NCI-H345 treated with DMSO at 0.1 percent for 48 hours (cell line): Measurements from ENCODE around the gene MORF4L1.
"Not testable (repeated sequence)": the region's sequence is repeated elsewhere in the genome, so short reads cannot be mapped to it uniquely, and the experiment has no call there.

Experiments
- DNase-seq: peaks from one replicate; lab custom pipeline; 2025; ENCODE audit not compliant: unreplicated experiment; lab: John Stamatoyannopoulos, UW

Gene MORF4L1

GRCh38 chr15:78900819-78901533 is 28.3 kb downstream of the MORF4L1 start:
- DNase-seq = not testable (repeated sequence)

GRCh38 chr15:78902281-78903032 is 29.8 kb downstream of the MORF4L1 start:
- DNase-seq = not testable (repeated sequence)

GRCh38 chr15:78904599-78905358 is 32.1 kb downstream of the MORF4L1 start:
- no peak for DNase-seq

- DNase-seq = no peak
These were observed 33.6 kb downstream of the MORF4L1 start for GRCh38 chr15:78906316-78906620.

- DNase-seq = no peak
These were observed 34.9 kb downstream of the MORF4L1 start for GRCh38 chr15:78907577-78907976.

- DNase-seq = no peak
These were observed 36.5 kb downstream of the MORF4L1 start for GRCh38 chr15:78909160-78909695.

GRCh38 chr15:78909791-78910228 is 37.1 kb downstream of the MORF4L1 start:
- DNase-seq = no peak

GRCh38 chr15:78910271-78910670 is 37.6 kb downstream of the MORF4L1 start:
- DNase-seq = no peak

GRCh38 chr15:78912316-78912715 is 39.6 kb downstream of the MORF4L1 start:
- no peak for DNase-seq

- DNase-seq = no peak
These were observed 40.3 kb downstream of the MORF4L1 start for GRCh38 chr15:78913012-78913411.

- DNase-seq = no peak
These were observed 41.5 kb downstream of the MORF4L1 start for GRCh38 chr15:78914027-78914764.

- DNase-seq = no peak
These were observed 42.8 kb downstream of the MORF4L1 start for GRCh38 chr15:78915341-78916087.

GRCh38 chr15:78916088-78916487 is 43.4 kb downstream of the MORF4L1 start:
- DNase-seq = no peak

GRCh38 chr15:78917888-78918287 is 45.2 kb downstream of the MORF4L1 start:
- no peak for DNase-seq

- no peak for DNase-seq
These were observed 48.8 kb downstream of the MORF4L1 start for GRCh38 chr15:78921517-78921916.

- DNase-seq = no peak
These were observed 49.2 kb downstream of the MORF4L1 start for GRCh38 chr15:78921940-78922339.

GRCh38 chr15:78922527-78922926 is 49.8 kb downstream of the MORF4L1 start:
- no peak for DNase-seq

GRCh38 chr15:78923015-78923414 is 50.3 kb downstream of the MORF4L1 start:
- DNase-seq = no peak

GRCh38 chr15:78923480-78924360 is 51.0 kb downstream of the MORF4L1 start:
- no peak for DNase-seq
